ENCODE measurements around the gene KRTAP1-5.
"Not testable (repeated sequence)": the region's sequence is repeated elsewhere in the genome, so short reads cannot be mapped to it uniquely, and the experiment has no call there.

The KRTAP1-5 gene

GRCh38 chr17:41048441-41048840, 21.4 kb upstream of the KRTAP1-5 start:
- DNase-seq (ENCODE audit: low read depth, low spot score) = no peak

- DNase-seq (ENCODE audit: low read depth, low spot score) = not testable (repeated sequence)
Measured at GRCh38 chr17:41046735-41047465, 19.9 kb upstream of the KRTAP1-5 start, which contains the start of gene KRTAP2-1. TSS of gene KRTAP2-1 (minus strand) at chr17:41047316. CDS start at chr17:41047267, 49 bp downstream.

GRCh38 chr17:41042953-41043352, 15.9 kb upstream of the KRTAP1-5 start:
- no peak for DNase-seq (ENCODE audit: low read depth, low spot score)

GRCh38 chr17:41040783-41041571, 14.0 kb upstream of the KRTAP1-5 start, which contains the start of gene KRTAP1-1:
TSS of gene KRTAP1-1 (minus strand) at chr17:41041450. CDS start at chr17:41041397, 53 bp downstream.
- DNase-seq (ENCODE audit: low read depth, low spot score) = not testable (repeated sequence)

- no peak for DNase-seq (ENCODE audit: low read depth, low spot score)
Measured at GRCh38 chr17:41037853-41038350, 10.9 kb upstream of the KRTAP1-5 start.

GRCh38 chr17:41034346-41034935, 7.4 kb upstream of the KRTAP1-5 start, which contains the start of gene KRTAP1-3:
TSS of gene KRTAP1-3 (minus strand) at chr17:41034874. CDS start at chr17:41034821, 53 bp downstream.
- DNase-seq (ENCODE audit: low read depth, low spot score) = not testable (repeated sequence)

- no peak for DNase-seq (ENCODE audit: low read depth, low spot score)
Measured at GRCh38 chr17:41029633-41030245, 2.7 kb upstream of the KRTAP1-5 start, which contains the start of gene KRTAP1-4. TSS of gene KRTAP1-4 (minus strand) at chr17:41030195. CDS start at chr17:41030078, 117 bp downstream.

- no peak for DNase-seq (ENCODE audit: low read depth, low spot score)
Measured at GRCh38 chr17:41024697-41025096, 2.3 kb downstream of the KRTAP1-5 start.

- DNase-seq (ENCODE audit: low read depth, low spot score) = no peak
Measured at GRCh38 chr17:41020336-41020735, 6.7 kb downstream of the KRTAP1-5 start.

GRCh38 chr17:41019415-41019814, 7.6 kb downstream of the KRTAP1-5 start:
- no peak for DNase-seq (ENCODE audit: low read depth, low spot score)

- DNase-seq (ENCODE audit: low read depth, low spot score) = no peak
Measured at GRCh38 chr17:41018541-41018940, 8.5 kb downstream of the KRTAP1-5 start.

GRCh38 chr17:41016578-41017215, 10.3 kb downstream of the KRTAP1-5 start:
- DNase-seq (ENCODE audit: low read depth, low spot score) = no peak

GRCh38 chr17:41015454-41015853, 11.6 kb downstream of the KRTAP1-5 start:
- no peak for DNase-seq (ENCODE audit: low read depth, low spot score)

- DNase-seq (ENCODE audit: low read depth, low spot score) = no peak
Measured at GRCh38 chr17:41013606-41014005, 13.4 kb downstream of the KRTAP1-5 start.

GRCh38 chr17:41013181-41013580, 13.8 kb downstream of the KRTAP1-5 start:
- no peak for DNase-seq (ENCODE audit: low read depth, low spot score)

GRCh38 chr17:41012326-41013120, 14.5 kb downstream of the KRTAP1-5 start:
- no peak for DNase-seq (ENCODE audit: low read depth, low spot score)

GRCh38 chr17:41010441-41010840, 16.6 kb downstream of the KRTAP1-5 start:
- DNase-seq (ENCODE audit: low read depth, low spot score) = no peak

- no peak for DNase-seq (ENCODE audit: low read depth, low spot score)
Measured at GRCh38 chr17:41009936-41010335, 17.1 kb downstream of the KRTAP1-5 start.

GRCh38 chr17:41009301-41009760, 17.7 kb downstream of the KRTAP1-5 start:
- no peak for DNase-seq (ENCODE audit: low read depth, low spot score)

- no peak for DNase-seq (ENCODE audit: low read depth, low spot score)
Measured at GRCh38 chr17:41008811-41009210, 18.2 kb downstream of the KRTAP1-5 start, which contains the start of gene KRTAP3-1. TSS of gene KRTAP3-1 (minus strand) at chr17:41009128. CDS start at chr17:41009074, 54 bp downstream.

Data from brain pericyte (primary cell).